Jurkat, Clone E6-1 (cell line): ENCODE data around the gene APOL5.
A peak's percentile ranks its signal among the peaks of the same experiment; 100 is the strongest.

Experiments
- DNase-seq: peaks from one replicate; pipeline ENCODE4 v3.0.0-alpha.2; 2011; ENCODE audit warnings: low read depth, low spot score
- H3K4me3 ChIP-seq: 2 replicates; pipeline ENCODE4 v1.5.1; 2011; ENCODE audit warnings: mild to moderate bottlenecking, low read length, control low read depth, moderate library complexity

APOL5 gene

GRCh38 chr22:35708453-35708852, 9.2 kb upstream of the APOL5 start:
- H3K4me3 ChIP-seq: no peak overlapping the region
- no peak for DNase-seq

- no peak overlapping the region for H3K4me3 ChIP-seq
- DNase-seq: no peak
These were observed 8.8 kb upstream of the APOL5 start for GRCh38 chr22:35708917-35709316.

- DNase-seq: no peak
These were observed 6.3 kb upstream of the APOL5 start for GRCh38 chr22:35711336-35711735.

GRCh38 chr22:35712672-35713071, 5.0 kb upstream of the APOL5 start:
- DNase-seq: no peak
- no peak overlapping the region for H3K4me3 ChIP-seq

More at GRCh38 chr22:35711336-35711735, 6.3 kb upstream of the APOL5 start:
- no peak overlapping the region for H3K4me3 ChIP-seq

- H3K4me3 ChIP-seq: no peak overlapping the region
- no peak for DNase-seq
These were observed 1.7 kb downstream of the APOL5 start for GRCh38 chr22:35719212-35719875.

GRCh38 chr22:35721960-35722359, 4.3 kb downstream of the APOL5 start:
- DNase-seq: no peak
- no peak overlapping the region for H3K4me3 ChIP-seq

- DNase-seq: no peak
- no peak overlapping the region for H3K4me3 ChIP-seq
These were observed 7.8 kb downstream of the APOL5 start for GRCh38 chr22:35725521-35725920.

GRCh38 chr22:35726398-35726797, 8.7 kb downstream of the APOL5 start:
- DNase-seq: no peak
- H3K4me3 ChIP-seq: no peak overlapping the region

- DNase-seq: no peak
- H3K4me3 ChIP-seq: no peak overlapping the region
These were observed 9.3 kb downstream of the APOL5 start for GRCh38 chr22:35726933-35727332.

- H3K4me3 ChIP-seq: no peak overlapping the region
- no peak for DNase-seq
These were observed 9.8 kb downstream of the APOL5 start for GRCh38 chr22:35727436-35727835.

GRCh38 chr22:35728639-35729308, 11.1 kb downstream of the APOL5 start:
- H3K4me3 ChIP-seq: no peak overlapping the region
- DNase-seq: peak; percentile 17

GRCh38 chr22:35729309-35729698, 11.6 kb downstream of the APOL5 start:
- no peak overlapping the region for H3K4me3 ChIP-seq
- no peak for DNase-seq

GRCh38 chr22:35731321-35731720, 13.6 kb downstream of the APOL5 start:
- no peak overlapping the region for H3K4me3 ChIP-seq
- no peak for DNase-seq

GRCh38 chr22:35732116-35732515, 14.4 kb downstream of the APOL5 start:
- H3K4me3 ChIP-seq: no peak overlapping the region
- DNase-seq: no peak

GRCh38 chr22:35733036-35733435, 15.4 kb downstream of the APOL5 start:
- no peak overlapping the region for H3K4me3 ChIP-seq
- DNase-seq: no peak

- no peak for DNase-seq
- no peak overlapping the region for H3K4me3 ChIP-seq
These were observed 16.3 kb downstream of the APOL5 start for GRCh38 chr22:35733791-35734516.

- DNase-seq: no peak
- H3K4me3 ChIP-seq: no peak overlapping the region
These were observed 16.8 kb downstream of the APOL5 start for GRCh38 chr22:35734517-35734827.

GRCh38 chr22:35735542-35735941, 17.9 kb downstream of the APOL5 start:
- DNase-seq: no peak
- no peak overlapping the region for H3K4me3 ChIP-seq

- no peak for DNase-seq
These were observed 18.5 kb downstream of the APOL5 start for GRCh38 chr22:35736166-35736565.

GRCh38 chr22:35736701-35737100, 19.0 kb downstream of the APOL5 start:
- H3K4me3 ChIP-seq: no peak overlapping the region
- DNase-seq: no peak

More at GRCh38 chr22:35736166-35736565, 18.5 kb downstream of the APOL5 start:
- H3K4me3 ChIP-seq: no peak overlapping the region
